ENCODE results near the gene ASIC2. TPM values are rescaled to one million over a fixed set of nuclear protein-coding genes. Genes with fewer than 3 reads are reported as not detected.

ASIC2 gene
- total RNA-seq, 1 experiment from 2014 or later, result not detected

DNA sequence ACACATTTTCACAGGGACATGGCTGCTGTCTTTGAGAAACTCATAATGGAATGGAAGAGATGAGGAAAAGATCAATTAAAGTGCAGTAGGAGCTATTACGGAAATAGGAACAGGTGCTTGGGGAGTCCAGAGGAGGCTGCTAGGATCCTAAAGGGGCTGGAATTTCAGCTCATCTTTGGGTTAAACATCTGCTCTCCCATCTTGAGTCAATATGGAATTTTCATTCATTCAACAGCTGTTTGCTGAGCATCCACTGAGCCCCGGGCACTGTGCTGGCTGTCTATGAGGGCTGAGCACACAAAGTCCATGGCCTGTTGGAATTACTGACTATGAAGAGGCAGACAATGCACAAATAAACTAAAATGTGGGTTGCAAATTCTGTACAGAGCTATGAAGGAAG lies 47.9 kb downstream of the ASIC2 start:
- no peak overlapping the region for H3K4me3 ChIP-seq (ENCODE audit: low read length)
- H3K9ac ChIP-seq (ENCODE audit: low read length), result no peak overlapping the region
- H3K4me2 ChIP-seq (ENCODE audit: low read depth, low read length, poor library complexity, severe bottlenecking), result no peak overlapping the region
- no peaks in the 10 kb centered on the region for H3K4me1 ChIP-seq (ENCODE audit: low read length)
- DNase-seq, result no peak
- no peaks in the 10 kb centered on the region for H4K20me1 ChIP-seq (ENCODE audit: insufficient read depth, low read depth, low read length)
- H2AFZ ChIP-seq (ENCODE audit: low read length), result no peak overlapping the region
- H3K27ac ChIP-seq (ENCODE audit: low read length), result no peak overlapping the region
- H3K36me3 ChIP-seq (ENCODE audit: insufficient read depth, low read length), result no peaks in the 10 kb centered on the region
- H3K27me3 ChIP-seq (ENCODE audit: low read length), result no peaks in the 10 kb centered on the region
- no peaks in the 10 kb centered on the region for H3K9me2 ChIP-seq (replicated peaks; ENCODE audit: insufficient read depth, low read length)
- no peaks in the 10 kb centered on the region for H3K79me2 ChIP-seq (ENCODE audit: low read length)
- H3K9me3 ChIP-seq (ENCODE audit: low read length), result no peaks in the 10 kb centered on the region

DNA sequence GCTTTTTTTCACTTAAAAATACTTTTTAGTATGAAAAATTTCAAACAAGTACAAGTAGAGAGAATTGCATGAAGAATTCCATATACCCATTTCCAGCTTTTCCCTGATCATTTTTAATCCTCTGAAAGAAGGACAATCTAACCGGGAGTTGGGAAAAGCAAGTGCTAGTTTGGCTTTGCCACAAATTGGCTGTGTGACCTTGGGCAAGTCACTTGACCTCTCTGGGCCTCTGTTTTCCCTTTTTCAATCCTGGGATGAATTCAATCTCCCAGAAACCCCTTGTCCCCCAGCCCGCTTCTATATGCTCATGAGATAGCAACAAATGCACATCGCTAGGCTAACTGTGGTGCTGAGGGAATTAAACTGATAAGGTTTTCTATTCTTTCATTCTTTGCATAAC lies 49.4 kb downstream of the ASIC2 start:
- H3K9ac ChIP-seq (ENCODE audit: low read length), result no peak overlapping the region
- H3K9me3 ChIP-seq (ENCODE audit: low read length), result no peaks in the 10 kb centered on the region
- no peaks in the 10 kb centered on the region for H4K20me1 ChIP-seq (ENCODE audit: insufficient read depth, low read depth, low read length)
- DNase-seq, result no peak
- H3K4me2 ChIP-seq (ENCODE audit: low read depth, low read length, poor library complexity, severe bottlenecking), result no peak overlapping the region
- no peaks in the 10 kb centered on the region for H3K4me1 ChIP-seq (ENCODE audit: low read length)
- no peaks in the 10 kb centered on the region for H3K36me3 ChIP-seq (ENCODE audit: insufficient read depth, low read length)
- no peak overlapping the region for H3K4me3 ChIP-seq (ENCODE audit: low read length)
- H3K27me3 ChIP-seq (ENCODE audit: low read length), result no peaks in the 10 kb centered on the region
- no peak overlapping the region for H2AFZ ChIP-seq (ENCODE audit: low read length)
- H3K9me2 ChIP-seq (replicated peaks; ENCODE audit: insufficient read depth, low read length), result no peaks in the 10 kb centered on the region
- H3K79me2 ChIP-seq (ENCODE audit: low read length), result no peaks in the 10 kb centered on the region
- no peak overlapping the region for H3K27ac ChIP-seq (ENCODE audit: low read length)

DNA sequence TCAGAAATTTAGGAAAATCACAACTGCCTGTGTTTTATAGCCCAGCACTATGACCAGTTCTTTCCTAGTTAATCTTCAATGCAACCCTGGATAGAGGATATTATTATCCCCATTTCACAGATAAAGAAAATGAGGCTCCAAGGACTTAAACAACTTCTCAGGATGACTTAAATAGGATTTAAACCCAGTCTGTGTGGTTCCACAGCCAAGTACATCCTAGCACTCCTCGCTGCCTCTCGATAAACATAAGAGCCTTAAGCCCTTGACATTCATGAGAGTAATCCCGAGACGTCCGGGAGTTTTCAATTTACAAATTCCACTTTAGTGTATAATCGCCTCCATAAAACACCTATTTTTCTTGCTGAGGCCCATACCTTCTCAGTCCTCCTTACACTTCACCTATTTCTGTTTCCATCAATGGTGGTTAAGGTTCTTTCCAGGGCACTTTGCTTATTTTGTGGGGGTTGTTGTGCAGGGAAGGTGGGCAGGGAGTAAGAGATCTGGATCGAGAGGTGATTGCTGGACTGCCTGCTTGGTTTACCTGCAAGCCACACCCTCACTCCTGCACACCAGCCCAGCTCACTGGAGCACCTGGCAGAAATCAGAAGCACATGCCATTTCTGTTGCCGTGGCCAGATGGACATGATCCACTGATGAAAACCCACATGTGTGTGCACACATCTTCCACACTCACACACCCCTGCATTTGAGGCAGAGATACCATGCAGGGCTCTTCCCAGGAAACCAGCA lies 50.5 kb downstream of the ASIC2 start:
- Histone ChIP-seq H3K36me3 (ENCODE audit: insufficient read depth, low read length) (no peaks in the 10 kb centered on the region), H3K4me1 (ENCODE audit: low read length) (no peaks in the 10 kb centered on the region), H3K9me3 (ENCODE audit: low read length) (no peaks in the 10 kb centered on the region), H2AFZ (ENCODE audit: low read length) (no peak overlapping the region), H3K79me2 (ENCODE audit: low read length) (no peaks in the 10 kb centered on the region), H3K9me2 (replicated peaks; ENCODE audit: insufficient read depth, low read length) (no peaks in the 10 kb centered on the region), H3K27me3 (ENCODE audit: low read length) (no peaks in the 10 kb centered on the region), H4K20me1 (ENCODE audit: insufficient read depth, low read depth, low read length) (no peaks in the 10 kb centered on the region), H3K27ac (ENCODE audit: low read length) (no peak overlapping the region), H3K9ac (ENCODE audit: low read length) (no peak overlapping the region), H3K4me3 (ENCODE audit: low read length) (no peak overlapping the region), H3K4me2 (ENCODE audit: low read depth, low read length, poor library complexity, severe bottlenecking) (no peak overlapping the region)
- DNase-seq, result no peak

DNA sequence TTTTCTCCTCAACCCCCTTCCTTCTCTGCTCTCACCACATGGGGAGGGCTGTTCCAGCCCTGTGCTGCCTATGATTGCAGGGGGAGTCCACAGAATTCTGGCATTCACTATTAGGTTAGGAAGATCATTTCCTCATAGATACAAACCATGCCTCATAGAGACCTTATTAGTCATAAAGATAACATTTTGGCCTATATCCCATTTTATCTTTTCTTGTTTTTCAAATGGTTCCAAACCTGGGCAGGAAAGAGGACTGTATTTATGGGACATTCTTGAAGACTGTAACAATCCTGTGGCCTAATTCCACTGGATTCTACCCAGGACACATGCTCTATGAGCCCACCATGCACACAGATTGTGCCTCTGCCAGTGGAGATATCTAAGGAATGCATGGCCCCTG lies 51.7 kb downstream of the ASIC2 start:
- Histone ChIP-seq H2AFZ (ENCODE audit: low read length) (no peak overlapping the region), H3K4me3 (ENCODE audit: low read length) (no peak overlapping the region), H3K9me3 (ENCODE audit: low read length) (no peaks in the 10 kb centered on the region)

DNA sequence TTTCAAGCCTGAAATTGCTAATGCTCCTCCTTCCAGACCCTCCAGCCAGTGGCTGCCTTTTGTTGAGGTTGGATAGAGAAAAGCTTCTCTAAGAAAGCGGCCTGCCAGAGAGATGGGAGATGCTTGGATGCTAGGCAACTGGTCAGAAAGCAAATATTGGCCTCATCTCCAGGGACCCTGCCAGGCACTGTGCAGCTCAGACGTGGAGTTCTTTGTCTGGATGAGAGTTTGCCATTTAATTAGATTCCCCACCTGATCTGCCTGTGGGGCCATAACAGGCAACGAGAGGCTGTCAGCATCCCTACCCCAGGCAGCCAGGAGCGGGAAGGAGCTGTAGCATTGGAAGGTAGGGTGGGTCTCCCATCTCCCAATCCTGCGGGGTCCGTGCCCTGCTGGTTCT lies 52.7 kb downstream of the ASIC2 start:
- Histone ChIP-seq H3K4me3 (ENCODE audit: low read length) (no peak overlapping the region), H3K27me3 (ENCODE audit: low read length) (no peaks in the 10 kb centered on the region), H3K27ac (ENCODE audit: low read length) (no peak overlapping the region), H4K20me1 (ENCODE audit: insufficient read depth, low read depth, low read length) (no peaks in the 10 kb centered on the region), H3K36me3 (ENCODE audit: insufficient read depth, low read length) (no peaks in the 10 kb centered on the region), H3K79me2 (ENCODE audit: low read length) (no peaks in the 10 kb centered on the region), H3K9me3 (ENCODE audit: low read length) (no peaks in the 10 kb centered on the region), H3K9me2 (replicated peaks; ENCODE audit: insufficient read depth, low read length) (no peaks in the 10 kb centered on the region), H3K4me2 (ENCODE audit: low read depth, low read length, poor library complexity, severe bottlenecking) (no peak overlapping the region), H3K4me1 (ENCODE audit: low read length) (no peaks in the 10 kb centered on the region), H3K9ac (ENCODE audit: low read length) (no peak overlapping the region), H2AFZ (ENCODE audit: low read length) (no peak overlapping the region)
- DNase-seq, result no peak

More for the DNA sequence above, 51.7 kb downstream of the ASIC2 start:
- no peaks in the 10 kb centered on the region for H3K27me3 ChIP-seq (ENCODE audit: low read length)
- H3K9ac ChIP-seq (ENCODE audit: low read length), result no peak overlapping the region
- H4K20me1 ChIP-seq (ENCODE audit: insufficient read depth, low read depth, low read length), result no peaks in the 10 kb centered on the region
- H3K4me2 ChIP-seq (ENCODE audit: low read depth, low read length, poor library complexity, severe bottlenecking), result no peak overlapping the region
- H3K9me2 ChIP-seq (replicated peaks; ENCODE audit: insufficient read depth, low read length), result no peaks in the 10 kb centered on the region
- no peaks in the 10 kb centered on the region for H3K4me1 ChIP-seq (ENCODE audit: low read length)
- H3K27ac ChIP-seq (ENCODE audit: low read length), result no peak overlapping the region
- DNase-seq, result no peak
- H3K79me2 ChIP-seq (ENCODE audit: low read length), result no peaks in the 10 kb centered on the region
- H3K36me3 ChIP-seq (ENCODE audit: insufficient read depth, low read length), result no peaks in the 10 kb centered on the region

DNA sequence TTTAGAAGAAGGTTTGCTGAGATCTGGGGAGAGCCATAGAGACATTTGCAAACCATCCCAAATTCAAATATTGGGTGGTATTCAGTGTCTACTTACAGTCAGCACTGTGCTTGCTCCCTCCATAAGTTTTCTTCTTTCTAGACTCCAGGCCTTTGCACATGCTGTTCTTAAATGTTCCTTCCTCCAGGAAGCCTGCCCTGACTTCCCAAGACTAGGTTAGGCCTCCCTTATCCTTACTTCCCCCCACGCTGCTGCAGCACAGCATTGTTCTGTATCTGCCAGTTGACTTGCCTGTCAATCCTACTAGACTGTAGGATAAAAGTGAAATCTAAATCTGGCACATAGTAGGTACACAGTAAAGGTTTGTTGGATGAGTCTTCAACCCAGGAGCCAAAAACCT lies 53.4 kb downstream of the ASIC2 start:
- no peak overlapping the region for H2AFZ ChIP-seq (ENCODE audit: low read length)
- H3K9me3 ChIP-seq (ENCODE audit: low read length), result no peaks in the 10 kb centered on the region
- H3K9me2 ChIP-seq (replicated peaks; ENCODE audit: insufficient read depth, low read length), result no peaks in the 10 kb centered on the region
- no peak overlapping the region for H3K27ac ChIP-seq (ENCODE audit: low read length)
- no peak overlapping the region for H3K4me3 ChIP-seq (ENCODE audit: low read length)
- no peaks in the 10 kb centered on the region for H4K20me1 ChIP-seq (ENCODE audit: insufficient read depth, low read depth, low read length)
- H3K4me2 ChIP-seq (ENCODE audit: low read depth, low read length, poor library complexity, severe bottlenecking), result no peak overlapping the region
- no peaks in the 10 kb centered on the region for H3K4me1 ChIP-seq (ENCODE audit: low read length)
- DNase-seq, result no peak
- no peaks in the 10 kb centered on the region for H3K79me2 ChIP-seq (ENCODE audit: low read length)
- H3K27me3 ChIP-seq (ENCODE audit: low read length), result no peaks in the 10 kb centered on the region
- no peak overlapping the region for H3K9ac ChIP-seq (ENCODE audit: low read length)
- no peaks in the 10 kb centered on the region for H3K36me3 ChIP-seq (ENCODE audit: insufficient read depth, low read length)

DNA sequence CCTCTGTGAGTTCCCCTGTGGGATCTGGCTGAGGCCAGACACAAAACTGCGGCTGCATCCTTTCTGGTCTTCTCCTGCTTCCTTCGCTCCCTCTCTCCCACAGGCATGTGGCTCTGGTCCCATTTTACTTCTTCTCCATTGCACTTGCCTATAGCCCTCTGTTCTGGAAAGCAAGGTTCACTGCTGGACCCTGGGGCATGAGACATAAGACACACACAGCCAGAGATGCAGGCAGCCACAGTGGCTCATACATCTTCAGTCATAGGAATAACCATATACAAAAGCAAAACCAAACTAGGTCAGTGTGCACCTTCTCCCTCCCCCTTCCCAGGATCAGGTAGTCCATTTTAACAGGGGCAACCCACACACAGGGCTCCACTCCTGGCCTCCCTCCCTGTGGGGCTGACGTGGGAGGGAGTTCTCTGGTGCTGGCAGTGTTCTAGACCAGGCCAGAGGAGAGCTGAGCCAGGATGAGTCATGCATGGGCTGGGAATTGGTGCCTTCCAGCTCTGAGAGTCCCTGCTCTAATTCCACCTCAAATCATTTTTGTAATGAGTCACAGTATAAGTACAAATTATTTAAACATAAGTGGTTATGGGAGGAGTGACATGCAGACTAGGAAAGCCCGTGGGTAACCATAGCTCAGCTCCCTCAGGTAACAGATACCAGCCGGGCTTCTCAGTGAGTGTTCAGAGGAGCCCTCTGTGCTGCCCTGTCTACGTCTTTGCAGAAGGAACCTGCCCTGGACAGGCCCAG lies 58.0 kb downstream of the ASIC2 start:
- Histone ChIP-seq H4K20me1 (ENCODE audit: insufficient read depth, low read depth, low read length) (no peaks in the 10 kb centered on the region), H3K4me3 (ENCODE audit: low read length) (no peak overlapping the region), H3K4me1 (ENCODE audit: low read length) (no peaks in the 10 kb centered on the region), H3K9me3 (ENCODE audit: low read length) (no peaks in the 10 kb centered on the region), H3K27me3 (ENCODE audit: low read length) (no peaks in the 10 kb centered on the region), H3K9ac (ENCODE audit: low read length) (no peak overlapping the region), H3K36me3 (ENCODE audit: insufficient read depth, low read length) (no peaks in the 10 kb centered on the region), H3K79me2 (ENCODE audit: low read length) (no peaks in the 10 kb centered on the region), H3K9me2 (replicated peaks; ENCODE audit: insufficient read depth, low read length) (no peaks in the 10 kb centered on the region), H3K27ac (ENCODE audit: low read length) (no peak overlapping the region), H2AFZ (ENCODE audit: low read length) (no peak overlapping the region), H3K4me2 (ENCODE audit: low read depth, low read length, poor library complexity, severe bottlenecking) (no peak overlapping the region)
- no peak for DNase-seq

DNA sequence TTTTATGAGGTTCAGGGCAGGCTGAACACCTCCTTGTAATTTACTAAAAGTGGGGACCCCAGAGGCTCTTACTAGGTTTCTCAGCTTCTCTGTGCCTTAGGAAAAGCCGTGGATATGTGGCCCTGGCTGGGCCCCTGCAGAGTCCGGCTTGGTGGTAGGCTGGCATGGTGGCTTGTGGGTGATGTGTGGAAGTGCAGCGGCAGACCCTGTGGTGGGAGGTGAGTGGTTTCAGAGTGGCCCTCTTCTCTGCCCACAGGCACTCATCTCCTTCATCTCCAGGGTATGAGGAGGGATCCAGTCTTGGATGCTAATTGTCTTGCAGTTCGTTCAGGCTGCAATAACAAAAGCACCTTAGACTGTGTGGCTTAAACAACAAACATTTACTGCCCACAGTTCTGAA lies 58.9 kb downstream of the ASIC2 start:
- Histone ChIP-seq H4K20me1 (ENCODE audit: insufficient read depth, low read depth, low read length) (no peaks in the 10 kb centered on the region), H3K4me2 (ENCODE audit: low read depth, low read length, poor library complexity, severe bottlenecking) (no peak overlapping the region), H3K36me3 (ENCODE audit: insufficient read depth, low read length) (no peaks in the 10 kb centered on the region), H3K9me3 (ENCODE audit: low read length) (no peaks in the 10 kb centered on the region), H3K27ac (ENCODE audit: low read length) (no peak overlapping the region), H3K79me2 (ENCODE audit: low read length) (no peaks in the 10 kb centered on the region), H3K4me1 (ENCODE audit: low read length) (no peaks in the 10 kb centered on the region), H2AFZ (ENCODE audit: low read length) (no peak overlapping the region), H3K9ac (ENCODE audit: low read length) (no peak overlapping the region), H3K9me2 (replicated peaks; ENCODE audit: insufficient read depth, low read length) (no peaks in the 10 kb centered on the region), H3K4me3 (ENCODE audit: low read length) (no peak overlapping the region), H3K27me3 (ENCODE audit: low read length) (no peaks in the 10 kb centered on the region)
- DNase-seq, result no peak

All from Karpas-422 (cell line).